Fibroblast of peridontal ligament (primary cell): ENCODE measurements around the gene GNL3.
"Not testable (repeated sequence)": the region's sequence is repeated elsewhere in the genome, so short reads cannot be mapped to it uniquely, and the experiment has no call there.

Experiments used
- DNase-seq: peaks from one replicate; pipeline ENCODE4 v3.0.0-alpha.2; 2010; ENCODE audit errors: extremely low read depth

Gene GNL3

GRCh38 chr3:52721002-52721729, 35.3 kb downstream of the GNL3 start:
- DNase-seq = peak; percentile 1

DNA sequence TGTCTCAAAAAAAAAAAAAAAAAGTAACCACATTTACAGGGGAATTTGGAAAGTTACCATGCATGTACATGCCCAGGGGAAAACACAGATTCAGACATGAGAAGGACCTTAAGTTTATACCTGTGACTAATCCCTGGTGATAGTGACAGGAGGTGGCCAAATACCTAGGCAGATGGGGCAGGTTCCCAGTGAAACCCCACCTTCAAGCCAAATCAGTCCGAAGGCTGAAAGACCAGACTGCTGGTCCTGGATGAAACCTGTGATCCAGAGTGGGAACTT, 35.8 kb downstream of the GNL3 start:
- DNase-seq = no peak

DNA sequence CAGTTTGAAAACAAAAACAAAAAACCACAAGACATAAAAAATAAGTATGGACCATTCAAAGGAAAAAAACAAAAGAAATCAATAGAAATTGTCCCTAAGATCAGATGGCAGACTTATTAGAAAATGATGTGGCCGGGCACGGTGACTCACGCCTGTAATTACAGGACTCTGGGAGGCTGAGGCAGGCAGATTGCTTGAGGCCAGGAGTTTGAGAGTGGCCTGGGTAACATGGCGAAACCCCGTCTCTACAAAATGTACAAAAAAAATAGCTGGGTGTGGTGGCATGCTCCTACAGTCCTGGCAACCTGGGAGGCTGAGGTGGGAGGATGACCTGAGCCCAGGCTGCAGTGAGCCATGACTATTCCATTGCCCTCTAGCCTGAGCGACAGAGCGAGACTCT, 36.7 kb downstream of the GNL3 start:
- DNase-seq = no peak

GRCh38 chr3:52723935-52724334, 38.1 kb downstream of the GNL3 start:
- DNase-seq = no peak

DNA sequence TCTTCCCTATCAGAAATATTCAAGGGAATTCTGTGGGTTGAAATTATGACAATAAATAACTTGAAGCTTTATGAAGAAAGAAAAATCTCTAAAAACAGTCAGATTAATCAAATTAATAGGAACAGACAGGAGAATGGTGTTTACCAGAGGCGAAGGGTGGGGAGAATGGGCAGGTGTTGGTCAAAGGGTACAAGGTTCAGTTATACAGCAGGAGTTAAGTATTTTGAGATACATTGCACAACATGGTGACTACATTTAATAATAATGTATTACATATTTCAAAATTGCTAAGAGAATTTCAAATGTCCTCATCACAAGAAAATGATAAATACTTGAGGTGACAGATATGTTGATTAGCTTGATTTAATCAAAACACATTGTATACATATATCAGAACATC, 38.7 kb downstream of the GNL3 start:
- DNase-seq = no peak

DNA sequence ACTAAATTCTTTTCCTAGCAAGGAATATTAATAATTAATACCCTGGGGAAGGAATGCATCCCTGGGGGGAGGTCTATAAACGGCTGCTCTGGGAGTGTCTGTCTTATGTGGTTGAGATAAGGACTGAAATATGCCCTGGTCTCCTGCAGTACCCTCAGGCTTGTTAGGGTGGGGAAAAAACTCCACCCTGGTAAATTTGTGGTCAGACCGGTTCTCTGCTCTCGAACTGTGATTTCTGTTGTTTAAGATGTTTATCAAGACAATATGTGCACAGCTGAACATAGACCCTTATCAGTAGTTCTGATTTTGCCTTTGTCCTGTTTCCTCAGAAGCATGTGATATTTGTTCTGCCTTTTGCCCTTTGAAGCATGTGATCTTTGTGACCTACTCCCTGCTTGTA, 42.9 kb downstream of the GNL3 start:
- not testable (repeated sequence) for DNase-seq

DNA sequence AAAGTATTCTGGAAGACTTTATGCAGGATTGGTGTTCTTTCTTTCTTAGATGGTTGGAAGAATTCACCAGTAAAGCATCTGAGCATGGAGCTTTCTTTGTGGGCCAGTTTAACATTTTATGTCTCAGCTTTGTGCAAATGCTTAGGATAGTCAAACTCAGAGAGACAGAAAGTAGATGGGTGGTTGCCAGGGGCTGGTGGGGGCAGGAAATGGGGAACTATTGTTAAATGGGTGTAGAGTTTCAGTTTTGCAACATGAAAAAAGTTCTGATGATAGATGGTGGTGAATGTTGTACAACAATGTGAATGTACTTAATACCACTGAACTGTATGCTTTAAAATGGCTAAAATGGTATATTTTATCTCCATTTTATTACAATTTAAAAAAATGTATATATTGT, 44.8 kb downstream of the GNL3 start:
- DNase-seq = no peak

DNA sequence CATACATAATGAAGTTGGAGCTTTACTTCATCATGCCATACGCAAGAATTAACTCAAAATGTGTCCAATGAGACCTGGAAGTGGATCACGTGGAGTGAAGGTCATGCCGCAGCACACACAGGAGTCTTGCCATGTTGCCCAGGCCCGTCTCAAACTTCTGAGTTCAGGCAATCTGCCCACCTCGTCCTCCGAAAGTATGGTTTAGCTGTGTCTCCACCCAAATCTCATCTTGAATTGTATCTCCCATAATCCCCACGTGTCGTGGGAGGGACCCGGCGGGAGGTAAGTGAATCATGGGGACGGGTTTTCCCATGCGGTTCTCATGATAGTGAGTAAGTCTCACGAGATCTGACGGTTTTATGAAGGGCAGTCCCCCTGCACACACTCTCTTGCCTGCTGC, 45.8 kb downstream of the GNL3 start:
- DNase-seq = no peak

- DNase-seq = no peak
Measured at GRCh38 chr3:52733256-52733891, 47.5 kb downstream of the GNL3 start.

DNA sequence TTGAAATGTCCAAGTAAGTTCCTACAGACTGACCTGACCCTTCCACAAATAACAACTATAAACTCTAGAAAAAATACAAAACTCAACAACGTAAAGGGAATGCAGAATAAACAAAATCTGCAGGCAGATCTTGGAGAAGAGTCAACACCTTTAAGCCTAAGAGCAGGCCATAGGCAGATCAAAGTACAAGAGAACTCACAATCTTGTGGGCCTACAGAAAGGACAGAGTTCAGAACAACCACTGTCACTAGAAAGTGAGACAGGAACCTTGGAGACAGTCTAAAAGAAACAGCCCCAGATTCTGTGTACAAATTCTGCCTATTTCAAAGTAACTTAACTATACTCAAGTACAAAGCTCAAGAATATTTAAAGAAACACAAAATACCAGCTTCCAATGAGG, 53.9 kb downstream of the GNL3 start:
- no peak for DNase-seq

GRCh38 chr3:52742418-52743041, 56.7 kb downstream of the GNL3 start:
- peak; percentile 63 for DNase-seq

- DNase-seq = no peak
Measured at GRCh38 chr3:52743152-52743551, 57.3 kb downstream of the GNL3 start.

GRCh38 chr3:52743721-52744120, 57.9 kb downstream of the GNL3 start:
- DNase-seq = no peak
